ENCODE data around the gene GABBR2.

The GABBR2 gene

GRCh38 chr9:98743818-98744611, 35.3 kb upstream of the GABBR2 start:
- no peaks in the 10 kb centered on the region for H4K20me1 ChIP-seq (ENCODE audit: insufficient read depth, low read length)
- no peak overlapping the region for H3K27ac ChIP-seq (ENCODE audit: low read length)
- no peak overlapping the region for H2AFZ ChIP-seq (ENCODE audit: low read length)
- no peak for TF ChIP-seq EZH2phosphoT487 (IDR thresholded peaks at IDR 0.05; ENCODE audit: low read length)
- TF ChIP-seq CTCF (IDR thresholded peaks at IDR 0.05; ENCODE audit: low read length): no peak
- TF ChIP-seq EZH2 (optimal IDR thresholded peaks at IDR 0.05; ENCODE audit: low read depth, low read length): no peak
- no peak overlapping the region for H3K4me3 ChIP-seq (ENCODE audit: low read length)
- H3K9ac ChIP-seq (ENCODE audit: low read length): no peak overlapping the region
- no peaks in the 10 kb centered on the region for H3K9me2 ChIP-seq (replicated peaks; ENCODE audit: insufficient read depth, low read length)
- H3F3A ChIP-seq (ENCODE audit: insufficient read depth, low read length): no peaks in the 10 kb centered on the region
- no peak for DNase-seq
- no peaks in the 10 kb centered on the region for H3K36me3 ChIP-seq (replicated peaks; ENCODE audit: insufficient read depth, low read length)
- H3K4me2 ChIP-seq (ENCODE audit: low read depth, low read length): no peak overlapping the region
- no peaks in the 10 kb centered on the region for H3K27me3 ChIP-seq (replicated peaks; ENCODE audit: insufficient read depth, low read length)
- H3K79me2 ChIP-seq (ENCODE audit: low read length): no peaks in the 10 kb centered on the region
- no peaks in the 10 kb centered on the region for H3K4me1 ChIP-seq (ENCODE audit: low read length)
- no peaks in the 10 kb centered on the region for H3K9me3 ChIP-seq (replicated peaks; ENCODE audit: insufficient read depth, low read length)

- Histone ChIP-seq H3K9ac (ENCODE audit: low read length) (no peak overlapping the region), H3K4me1 (ENCODE audit: low read length) (no peaks in the 10 kb centered on the region), H4K20me1 (ENCODE audit: insufficient read depth, low read length) (no peaks in the 10 kb centered on the region), H3K36me3 (replicated peaks; ENCODE audit: insufficient read depth, low read length) (no peaks in the 10 kb centered on the region), H3K4me3 (ENCODE audit: low read length) (no peak overlapping the region), H2AFZ (ENCODE audit: low read length) (no peak overlapping the region), H3K27me3 (replicated peaks; ENCODE audit: insufficient read depth, low read length) (no peaks in the 10 kb centered on the region), H3K9me2 (replicated peaks; ENCODE audit: insufficient read depth, low read length) (no peaks in the 10 kb centered on the region), H3K4me2 (ENCODE audit: low read depth, low read length) (no peak overlapping the region), H3K9me3 (replicated peaks; ENCODE audit: insufficient read depth, low read length) (no peaks in the 10 kb centered on the region), H3K79me2 (ENCODE audit: low read length) (no peaks in the 10 kb centered on the region), H3K27ac (ENCODE audit: low read length) (no peak overlapping the region), H3F3A (ENCODE audit: insufficient read depth, low read length) (no peaks in the 10 kb centered on the region)
- TF ChIP-seq EZH2 (optimal IDR thresholded peaks at IDR 0.05; ENCODE audit: low read depth, low read length) (no peak), EZH2phosphoT487 (IDR thresholded peaks at IDR 0.05; ENCODE audit: low read length) (no peak), CTCF (IDR thresholded peaks at IDR 0.05; ENCODE audit: low read length) (no peak)
- DNase-seq: no peak
Measured at GRCh38 chr9:98743329-98743728, 34.6 kb upstream of the GABBR2 start.

- Histone ChIP-seq H3K27me3 (replicated peaks; ENCODE audit: insufficient read depth, low read length) (no peaks in the 10 kb centered on the region), H3K4me1 (ENCODE audit: low read length) (no peaks in the 10 kb centered on the region), H3K4me2 (ENCODE audit: low read depth, low read length) (no peak overlapping the region), H3K36me3 (replicated peaks; ENCODE audit: insufficient read depth, low read length) (no peaks in the 10 kb centered on the region), H3K9me3 (replicated peaks; ENCODE audit: insufficient read depth, low read length) (no peaks in the 10 kb centered on the region), H3K79me2 (ENCODE audit: low read length) (no peaks in the 10 kb centered on the region), H3K9ac (ENCODE audit: low read length) (no peak overlapping the region), H4K20me1 (ENCODE audit: insufficient read depth, low read length) (no peaks in the 10 kb centered on the region), H3K27ac (ENCODE audit: low read length) (no peak overlapping the region), H3F3A (ENCODE audit: insufficient read depth, low read length) (no peaks in the 10 kb centered on the region), H2AFZ (ENCODE audit: low read length) (no peak overlapping the region), H3K4me3 (ENCODE audit: low read length) (no peak overlapping the region), H3K9me2 (replicated peaks; ENCODE audit: insufficient read depth, low read length) (no peaks in the 10 kb centered on the region)
- no peak for TF ChIP-seq CTCF (IDR thresholded peaks at IDR 0.05; ENCODE audit: low read length)
- TF ChIP-seq EZH2phosphoT487 (IDR thresholded peaks at IDR 0.05; ENCODE audit: low read length): no peak
- TF ChIP-seq EZH2 (optimal IDR thresholded peaks at IDR 0.05; ENCODE audit: low read depth, low read length): no peak
- DNase-seq: no peak
Measured at GRCh38 chr9:98742325-98743280, 33.9 kb upstream of the GABBR2 start.

Measured in MM.1S (cell line).